Measurements from ENCODE around the gene KCNAB1. TPM values are rescaled to one million over a fixed set of nuclear protein-coding genes. Genes with fewer than 3 reads are reported as not detected.
"Not testable (repeated sequence)": the region's sequence is repeated elsewhere in the genome, so short reads cannot be mapped to it uniquely, and the experiment has no call there.

Gene KCNAB1
- total RNA-seq, 1 experiment from 2014 or later: not detected

- intact Hi-C loops (cut with micrococcal nuclease): no loop called here
- BruUV-seq (replicated peaks): no TSS peak
- ChIA-PET POLR2A (no interaction called here), CTCF (no interaction called here), RAD21 (ENCODE audit: low non-redundant PET in 1 of 2, low total read pairs in 2 of 2, uncharacterized antibody in 2 of 2, unreplicated experiment in 2 of 2) (no interaction called here)
- Histone ChIP-seq H3K4me1 (ENCODE audit: control insufficient read depth in 1 of 2, insufficient read depth in 2 of 2, low read length in 2 of 2) (no peaks in the 10 kb centered on the region), H3K27ac (ENCODE audit: low read depth, low read length) (no peak overlapping the region), H3K4me3 (replicated peaks in 1 of 2; ENCODE audit: low read depth in 1 of 2, low read length in 2 of 2) (no peak overlapping the region), H3K79me2 (ENCODE audit: insufficient read depth, low read length) (no peaks in the 10 kb centered on the region), H3K9me3 (ENCODE audit: control insufficient read depth in 1 of 2, insufficient read depth in 1 of 2, low read depth in 1 of 2, low read length in 2 of 2) (no peaks in the 10 kb centered on the region), H3K9me2 (ENCODE audit: insufficient read depth) (no peaks in the 10 kb centered on the region), H3K9ac (ENCODE audit: low read length) (no peak overlapping the region), H3K4me2 (ENCODE audit: low read length) (no peak overlapping the region), H3K27me3 (ENCODE audit: insufficient read depth, low read length) (no peaks in the 10 kb centered on the region), H3K36me3 (ENCODE audit: control insufficient read depth in 1 of 2, insufficient read depth in 2 of 2, low read length in 2 of 2) (no peaks in the 10 kb centered on the region), H4K20me1 (ENCODE audit: insufficient read depth) (no peaks in the 10 kb centered on the region), H2AFZ (ENCODE audit: low read depth, low read length, poor library complexity, severe bottlenecking) (no peak overlapping the region)
- TF ChIP-seq JUND (IDR thresholded peaks at IDR 0.05) (no peak), POLR2A (IDR thresholded peaks at IDR 0.05; ENCODE audit: borderline replicate concordance, extremely low read depth, insufficient read depth, insufficient read length) (no peak), CEBPB (IDR thresholded peaks at IDR 0.05; ENCODE audit: low read depth) (no peak), REST (IDR thresholded peaks at IDR 0.05; ENCODE audit: low read depth) (no peak), FOSL1 (IDR thresholded peaks at IDR 0.05; ENCODE audit: low read depth) (no peak), SP1 (IDR thresholded peaks at IDR 0.05; ENCODE audit: low read depth) (no peak), TCF7L2 (IDR thresholded peaks at IDR 0.05; ENCODE audit: borderline replicate concordance, extremely low read depth, insufficient read depth, insufficient read length) (no peak), MAX (IDR thresholded peaks at IDR 0.05) (no peak), EGR1 (IDR thresholded peaks at IDR 0.05; ENCODE audit: low read depth) (no peak), ZNF274 (IDR thresholded peaks at IDR 0.05; ENCODE audit: low read depth, low read length) (no peak), ELF1 (IDR thresholded peaks at IDR 0.05; ENCODE audit: borderline replicate concordance, low read depth) (no peak), EZH2phosphoT487 (IDR thresholded peaks at IDR 0.05; ENCODE audit: borderline replicate concordance) (no peak), RAD21 (IDR thresholded peaks at IDR 0.05; ENCODE audit: low read depth) (no peak), ZBTB33 (IDR thresholded peaks at IDR 0.05; ENCODE audit: extremely low read depth, insufficient replicate concordance, low read length) (no peak), ATF3 (IDR thresholded peaks at IDR 0.05) (no peak), SRF (IDR thresholded peaks at IDR 0.05; ENCODE audit: low read depth) (no peak)
- no peak for ATAC-seq
- DNase-seq (ENCODE audit: low read depth, low spot score): no peak
These were observed 154.4 kb downstream of the KCNAB1 start for GRCh38 chr3:156274791-156275190.

GRCh38 chr3:156284637-156285036 is 164.3 kb downstream of the KCNAB1 start:
- H2AFZ ChIP-seq (ENCODE audit: low read depth, low read length, poor library complexity, severe bottlenecking); H3K4me1 ChIP-seq (ENCODE audit: control insufficient read depth in 1 of 2, insufficient read depth in 2 of 2, low read length in 2 of 2); POLR2A ChIA-PET; intact Hi-C loops (cut with micrococcal nuclease); ATAC-seq; H3K27ac ChIP-seq (ENCODE audit: low read depth, low read length); DNase-seq (ENCODE audit: low read depth, low spot score); H3K4me2 ChIP-seq (ENCODE audit: low read length); BruUV-seq (replicated peaks); H3K9ac ChIP-seq (ENCODE audit: low read length); CTCF ChIA-PET; H3K4me3 ChIP-seq (replicated peaks in 1 of 2; ENCODE audit: low read depth in 1 of 2, low read length in 2 of 2); H3K36me3 ChIP-seq (ENCODE audit: control insufficient read depth in 1 of 2, insufficient read depth in 2 of 2, low read length in 2 of 2); H3K9me2 ChIP-seq (ENCODE audit: insufficient read depth); H3K27me3 ChIP-seq (ENCODE audit: insufficient read depth, low read length); RAD21 ChIA-PET (ENCODE audit: low non-redundant PET in 1 of 2, low total read pairs in 2 of 2, uncharacterized antibody in 2 of 2, unreplicated experiment in 2 of 2); H3K9me3 ChIP-seq (ENCODE audit: control insufficient read depth in 1 of 2, insufficient read depth in 1 of 2, low read depth in 1 of 2, low read length in 2 of 2); H4K20me1 ChIP-seq (ENCODE audit: insufficient read depth); H3K79me2 ChIP-seq (ENCODE audit: insufficient read depth, low read length): not testable (repeated sequence)

Measured in HCT116 (cell line).